NT2/D1 (cell line): ENCODE data around the gene KBTBD7.

Source experiments
- DNase-seq: peaks from one replicate; pipeline ENCODE4 v3.0.0-alpha.2; 2011; ENCODE audit warnings: low read depth, low spot score
- H3K27me3 ChIP-seq: 2 replicates; pipeline ENCODE4 v1.6.0; 2011; ENCODE audit warnings: mild to moderate bottlenecking; ENCODE audit not compliant: insufficient read length, insufficient read depth
- H3K36me3 ChIP-seq: 2 replicates; pipeline ENCODE4 v1.6.1; 2011; ENCODE audit warnings: mild to moderate bottlenecking, low read length, mixed read lengths; ENCODE audit not compliant: insufficient read depth, insufficient read length
- H3K4me1 ChIP-seq: 2 replicates; pipeline ENCODE4 v1.5.1; 2011; ENCODE audit not compliant: insufficient read depth, insufficient read length
- H3K4me3 ChIP-seq: 2 replicates; pipeline ENCODE4 v1.5.1; 2011; ENCODE audit warnings: low read depth; ENCODE audit not compliant: insufficient read length
- H3K9ac ChIP-seq: 2 replicates; pipeline ENCODE4 v1.6.0; 2011; ENCODE audit warnings: low read depth; ENCODE audit not compliant: insufficient read length
- H3K9me3 ChIP-seq: 2 replicates; pipeline ENCODE4 v1.5.1; 2011; ENCODE audit warnings: mild to moderate bottlenecking, low read length; ENCODE audit not compliant: insufficient read depth
- SUZ12 ChIP-seq: IDR thresholded peaks from 2 replicates; pipeline ENCODE4 v1.6.1; 2011; ENCODE audit not compliant: insufficient read length, insufficient read depth; ENCODE audit errors: extremely low read depth
- YY1 ChIP-seq: IDR thresholded peaks from 2 replicates; pipeline ENCODE4 v1.6.1; 2011; ENCODE audit not compliant: insufficient read length, insufficient read depth
- ZNF274 ChIP-seq: IDR thresholded peaks from 2 replicates; pipeline ENCODE4 v1.6.1; 2011; ENCODE audit warnings: mild to moderate bottlenecking, low read depth, low read length

The KBTBD7 gene

GRCh38 chr13:41150058-41150457 lies 44.3 kb downstream of the KBTBD7 start:
- Histone ChIP-seq H3K4me3 (no peak overlapping the region), H3K27me3 (no peaks in the 10 kb centered on the region), H3K9me3 (peaks cover 49% of the 10 kb centered on the region), H3K36me3 (peaks cover 6% of the 10 kb centered on the region), H3K4me1 (no peaks in the 10 kb centered on the region), H3K9ac (no peak overlapping the region)
- TF ChIP-seq ZNF274 (no peak), SUZ12 (no peak), YY1 (no peak)
- no peak for DNase-seq

- Histone ChIP-seq H3K27me3 (no peaks in the 10 kb centered on the region), H3K4me3 (no peak overlapping the region), H3K36me3 (peaks cover 6% of the 10 kb centered on the region), H3K9me3 (peaks cover 49% of the 10 kb centered on the region), H3K4me1 (no peaks in the 10 kb centered on the region), H3K9ac (no peak overlapping the region)
- no peak for TF ChIP-seq YY1
- no peak for TF ChIP-seq SUZ12
- no peak for TF ChIP-seq ZNF274
- no peak for DNase-seq
These were observed 45.7 kb downstream of the KBTBD7 start for GRCh38 chr13:41148419-41149283.

- Histone ChIP-seq H3K4me1 (no peaks in the 10 kb centered on the region), H3K4me3 (no peak overlapping the region), H3K9ac (no peak overlapping the region), H3K9me3 (peaks cover 31% of the 10 kb centered on the region), H3K36me3 (peaks cover 6% of the 10 kb centered on the region), H3K27me3 (no peaks in the 10 kb centered on the region)
- DNase-seq: no peak
- TF ChIP-seq ZNF274: no peak
- no peak for TF ChIP-seq SUZ12
- TF ChIP-seq YY1: no peak
These were observed 49.0 kb downstream of the KBTBD7 start for GRCh38 chr13:41145136-41145908.

GRCh38 chr13:41144576-41144975 lies 49.8 kb downstream of the KBTBD7 start:
- no peak for DNase-seq
- TF ChIP-seq SUZ12: no peak
- no peak for TF ChIP-seq ZNF274
- TF ChIP-seq YY1: no peak

More at GRCh38 chr13:41144576-41144975, 49.8 kb downstream of the KBTBD7 start:
- Histone ChIP-seq H3K36me3 (peaks cover 1% of the 10 kb centered on the region), H3K9ac (no peak overlapping the region), H3K9me3 (peaks cover 23% of the 10 kb centered on the region), H3K27me3 (no peaks in the 10 kb centered on the region), H3K4me3 (no peak overlapping the region), H3K4me1 (no peaks in the 10 kb centered on the region)
